ENCODE measurements around the gene SAXO2. TPM values are rescaled to one million over a fixed set of nuclear protein-coding genes. Genes with fewer than 3 reads are reported as not detected.
"Not testable (repeated sequence)": the region's sequence is repeated elsewhere in the genome, so short reads cannot be mapped to it uniquely, and the experiment has no call there.

Gene SAXO2
- total RNA-seq, 2 donors from 2014 or later: 2.1 to 5.8 TPM

- intact Hi-C loops (cut with DNase I): not testable (repeated sequence)
- DNase-seq (ENCODE audit: low spot score): peak; percentile 20
These were observed 68.3 kb downstream of the SAXO2 start for GRCh38 chr15:82330921-82331320.

GRCh38 chr15:82331576-82332304, 69.1 kb downstream of the SAXO2 start:
- intact Hi-C loops (cut with DNase I); DNase-seq (ENCODE audit: low spot score): not testable (repeated sequence)

DNA sequence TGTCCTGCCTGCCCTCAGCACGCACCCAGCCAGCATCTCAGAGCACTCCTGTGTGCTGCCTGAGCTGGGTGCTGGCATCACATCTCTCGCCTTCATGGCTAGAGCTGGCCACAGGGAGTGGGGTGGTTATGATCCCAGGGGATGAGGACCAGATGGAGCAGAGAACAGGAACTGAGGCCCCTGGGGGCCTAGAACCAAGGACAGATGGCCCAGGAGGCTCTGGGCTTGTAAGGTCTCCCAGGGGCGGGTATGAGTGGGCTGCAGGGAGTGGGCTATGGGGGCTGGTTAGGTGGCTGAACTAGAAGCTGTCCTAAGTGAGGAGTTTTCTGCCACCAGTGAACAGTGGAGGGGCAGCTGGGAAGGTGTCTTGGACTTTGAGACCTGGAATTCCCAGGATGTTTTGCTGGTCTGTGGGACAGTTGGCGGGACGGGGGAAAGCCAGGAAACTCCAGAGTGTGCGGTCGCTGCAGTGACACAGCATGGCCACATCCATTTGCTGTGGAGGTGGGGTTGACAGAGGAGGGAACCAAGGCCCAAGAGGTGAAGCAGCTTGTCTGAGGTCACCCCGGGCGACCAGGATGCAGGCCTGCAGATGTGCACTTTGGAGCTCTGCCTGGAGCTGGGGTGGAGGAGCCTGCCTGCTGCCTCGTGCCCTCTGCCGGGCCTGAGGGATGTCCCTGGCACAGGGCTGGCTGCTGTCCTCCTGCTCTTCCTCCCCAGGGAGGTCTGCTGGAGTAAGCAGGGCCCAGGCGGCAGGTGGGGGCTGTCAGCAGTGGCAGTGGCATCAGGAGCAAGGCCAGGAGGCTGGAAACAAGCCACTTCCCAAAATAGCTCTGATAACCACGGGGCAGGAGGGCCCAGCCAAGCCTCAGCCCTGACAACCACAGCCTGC, 70.3 kb downstream of the SAXO2 start:
- DNase-seq (ENCODE audit: low spot score): peak; percentile 67
- intact Hi-C loops (cut with DNase I): not testable (repeated sequence)

DNA sequence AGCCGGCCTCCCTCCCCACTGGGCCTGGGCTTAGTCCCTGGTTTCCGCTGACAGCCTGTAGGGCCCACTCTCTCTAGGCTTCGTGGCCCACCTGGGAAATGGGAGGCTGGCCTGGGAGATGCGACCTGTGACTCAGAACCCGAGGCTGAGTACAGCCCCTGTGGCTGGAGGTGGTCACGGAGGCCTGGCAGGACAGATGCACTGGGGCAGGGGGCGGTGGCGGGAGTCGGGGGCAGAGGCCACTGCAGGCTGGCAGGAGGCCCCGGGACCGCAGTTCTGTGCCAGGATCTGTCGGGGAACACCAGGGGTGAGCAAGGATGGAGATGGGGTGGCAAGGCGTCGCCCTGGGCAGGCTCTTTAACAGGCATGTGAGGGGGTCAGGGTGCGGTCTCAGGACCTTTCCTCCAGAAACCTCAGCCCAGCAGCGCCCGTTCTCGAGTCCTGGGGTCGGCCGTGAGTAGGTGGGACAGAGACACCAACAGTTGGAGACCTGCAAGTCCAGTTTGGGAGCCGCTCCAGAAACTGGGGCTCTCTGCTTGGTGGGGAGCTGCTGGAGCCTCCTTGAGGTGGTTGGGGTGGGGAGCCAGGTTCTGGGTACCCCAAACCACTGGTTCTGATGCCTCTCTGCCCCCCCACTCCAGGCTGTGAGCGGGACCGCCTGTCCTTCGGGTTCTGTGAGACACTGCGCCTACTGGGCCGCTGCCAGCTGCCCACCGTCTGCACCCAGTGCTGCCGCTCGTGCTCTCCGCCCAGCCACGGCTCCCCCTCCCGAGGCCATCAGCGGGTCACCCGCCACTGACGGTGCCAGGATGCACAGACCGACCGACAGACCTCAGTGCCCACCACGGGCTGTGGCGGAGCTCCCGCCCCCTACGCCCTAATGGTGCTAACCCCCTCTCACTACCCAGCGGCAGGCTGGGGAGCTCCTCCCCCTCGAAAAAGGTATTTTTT, 71.3 kb downstream of the SAXO2 start:
- DNase-seq (ENCODE audit: low spot score): peak; percentile 40
- intact Hi-C loops (cut with DNase I): not testable (repeated sequence)

Other genes starting within 250 kb of the SAXO2 start
- 1 to 10 TPM; 2.4 to 2.7 TPM for gene MEX3B, start 216.8 kb upstream of the SAXO2 start, total RNA-seq
- 10 to 100 TPM in 1 of 2 donors, 1 to 10 TPM in 1; 9.1 to 17.4 TPM for gene EFL1, start 84 bp upstream of the SAXO2 start, total RNA-seq
- 1 to 10 TPM in 1 of 2 donors, under 1 TPM in 1; 0.48 to 1.5 TPM for gene GOLGA6L10, start 86.7 kb downstream of the SAXO2 start, total RNA-seq
- 1 to 10 TPM; 1.3 to 2.0 TPM for gene GOLGA6L9, start 167.0 kb downstream of the SAXO2 start, total RNA-seq

All from posterior vena cava (tissue), 2 donors.